CD4-positive, alpha-beta T cell treated with Interleukin-10 for 1 hour (primary cell): Measurements from ENCODE around the gene N4BP3.
"Not testable (repeated sequence)": the region's sequence is repeated elsewhere in the genome, so short reads cannot be mapped to it uniquely, and the experiment has no call there.

ENCODE experiments used
- DNase-seq: peaks from one replicate; pipeline ENCODE4 v3.0.0-alpha.2; 2020

Gene N4BP3

DNA sequence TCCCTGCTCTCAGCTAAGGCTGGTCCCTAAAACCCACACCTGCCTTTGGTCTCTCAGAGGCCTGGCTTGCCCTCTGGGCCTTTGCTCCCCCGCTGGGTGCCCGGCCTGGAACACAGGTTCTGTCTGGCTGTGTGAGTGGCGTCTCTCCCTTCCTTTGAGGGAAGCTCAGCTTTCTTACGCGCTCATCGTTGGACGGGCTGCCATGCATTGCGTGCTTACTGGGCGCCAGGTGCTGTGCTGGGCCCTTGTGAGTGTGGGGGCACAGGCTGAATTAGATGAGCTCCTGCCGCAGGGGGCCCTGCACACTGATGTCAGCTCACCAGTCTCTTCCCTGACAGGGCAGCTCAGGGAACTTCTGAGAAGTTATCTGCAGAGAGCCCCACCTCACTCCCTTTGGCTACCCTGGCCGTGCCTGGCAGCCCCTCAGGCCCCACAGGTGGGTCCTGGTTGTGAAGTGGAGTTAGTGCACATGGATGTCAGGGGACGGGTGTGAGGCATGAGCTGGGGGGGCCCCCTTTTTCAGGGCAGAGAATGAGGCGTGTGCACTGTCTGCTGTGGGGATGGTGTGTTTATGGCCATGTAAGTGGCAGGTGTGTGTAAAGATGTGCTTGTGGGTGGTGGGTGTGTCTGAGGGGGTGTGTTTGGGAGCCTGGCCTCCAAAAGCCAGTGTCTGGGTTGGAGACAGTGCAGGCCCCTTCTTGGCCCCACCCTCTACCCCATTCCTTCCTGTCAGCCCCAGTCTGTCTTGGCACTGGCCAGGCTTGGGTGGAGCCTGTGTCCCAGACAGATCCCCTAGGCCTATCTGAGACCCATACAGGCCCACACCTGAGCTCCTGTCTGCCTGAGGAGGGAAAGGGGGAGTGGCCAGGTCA is 10.0 kb downstream of the N4BP3 start:
- no peak for DNase-seq

DNA sequence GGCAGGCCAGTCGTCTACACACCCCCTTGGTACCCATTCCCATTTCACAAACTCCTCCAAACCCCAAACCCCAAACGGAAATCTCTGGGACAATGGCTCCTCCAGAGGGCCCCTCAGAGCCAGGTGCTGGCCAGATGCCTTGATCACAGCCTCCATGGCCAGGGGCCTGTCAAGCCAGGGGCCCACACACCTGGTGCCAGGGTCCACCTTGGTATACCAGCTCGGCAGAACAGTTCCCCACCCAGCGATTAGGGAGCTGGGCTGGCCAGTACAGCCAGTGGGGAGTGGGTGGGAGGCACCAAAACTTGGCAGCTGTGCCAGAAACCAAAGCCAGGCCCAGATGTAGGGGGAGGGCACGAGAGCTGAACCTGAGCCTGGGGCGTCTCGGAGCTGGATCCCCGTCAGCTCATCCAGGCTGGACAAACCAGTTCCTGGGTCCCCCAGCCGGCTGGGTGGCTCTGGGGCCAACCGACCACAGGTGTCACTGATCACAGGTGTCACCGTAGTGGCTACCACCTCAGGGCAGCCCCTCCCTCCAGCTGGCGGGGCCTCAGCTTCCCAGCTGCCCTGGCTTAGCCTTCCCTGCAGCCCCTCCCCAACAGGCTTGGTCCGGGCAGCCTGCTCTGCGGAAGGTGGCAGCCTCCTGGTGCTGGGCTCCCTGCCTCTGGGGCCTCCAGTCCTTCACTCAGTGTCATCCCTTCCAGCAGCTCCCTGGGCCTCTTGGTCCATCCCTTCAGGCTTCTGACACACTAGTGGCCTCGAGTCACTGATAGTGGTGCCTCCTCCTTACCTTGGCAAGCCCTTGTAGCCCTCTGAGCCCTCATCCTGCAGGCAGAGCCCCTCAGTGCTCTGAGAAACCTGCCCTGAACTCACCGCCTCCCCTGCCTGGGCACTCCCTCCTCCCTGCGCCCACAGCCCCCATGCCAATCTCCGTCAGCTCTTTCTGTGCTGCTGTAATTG is 10.9 kb downstream of the N4BP3 start:
- DNase-seq: no peak

- DNase-seq: no peak
Observed at GRCh38 chr5:178125253-178125906, 12.0 kb downstream of the N4BP3 start.

DNA sequence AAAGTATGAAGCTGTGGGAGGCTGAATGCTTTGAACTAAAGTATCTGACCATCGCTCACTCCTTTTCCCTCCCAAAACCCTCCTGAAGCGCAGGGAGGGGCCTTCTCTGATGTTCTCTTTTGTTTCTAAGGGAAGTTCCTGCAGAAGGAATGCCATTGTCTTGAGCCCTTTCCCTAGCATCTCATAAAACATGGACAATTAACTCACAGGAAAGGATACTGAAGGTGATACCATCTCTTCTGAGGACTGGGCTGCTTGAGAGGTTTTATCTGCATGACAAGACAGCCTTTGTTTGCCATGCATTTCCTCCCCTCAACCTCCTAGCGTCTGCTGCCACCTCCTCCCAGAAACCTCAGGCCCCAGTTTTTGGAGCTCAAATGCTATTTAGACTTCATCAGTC is 13.2 kb downstream of the N4BP3 start:
- no peak for DNase-seq

DNA sequence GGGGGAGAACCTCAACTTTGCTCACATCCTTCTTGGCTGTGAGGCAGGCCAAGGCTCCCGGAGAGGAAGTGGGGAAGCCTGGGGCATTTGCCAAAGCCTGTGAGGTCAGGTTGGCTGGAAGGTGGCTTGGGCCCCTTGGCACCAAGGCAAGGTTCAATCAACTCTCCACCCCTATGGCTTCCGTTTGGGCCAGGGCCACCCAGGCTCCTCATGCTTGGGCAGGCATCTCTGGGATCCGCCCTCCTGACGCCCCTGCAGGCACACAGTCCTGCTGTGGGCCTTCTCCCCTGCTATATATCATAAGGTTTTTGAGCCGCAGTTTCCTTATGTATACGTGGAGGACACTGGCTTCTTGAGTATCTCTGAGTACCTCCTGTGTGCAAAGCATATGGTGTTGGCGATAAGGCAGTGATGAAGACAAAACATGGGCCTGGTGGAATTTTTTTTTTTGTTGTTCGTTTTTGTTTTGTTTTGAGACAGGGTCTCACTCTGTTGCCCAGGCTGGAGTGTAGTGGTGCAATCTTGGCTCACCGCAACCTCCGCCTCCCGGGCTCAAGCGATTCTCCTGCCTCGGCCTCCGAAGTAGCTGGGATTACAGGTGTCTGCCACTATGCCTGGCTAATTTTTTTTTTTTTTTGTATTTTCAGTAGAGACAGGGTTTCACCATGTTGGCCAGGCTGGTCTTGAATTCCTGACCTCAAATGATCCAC is 14.1 kb downstream of the N4BP3 start:
- DNase-seq: not testable (repeated sequence)

GRCh38 chr5:178129296-178129695 is 16.0 kb downstream of the N4BP3 start:
- DNase-seq: no peak

GRCh38 chr5:178130234-178130575 is 16.9 kb downstream of the N4BP3 start:
- DNase-seq: not testable (repeated sequence)

DNA sequence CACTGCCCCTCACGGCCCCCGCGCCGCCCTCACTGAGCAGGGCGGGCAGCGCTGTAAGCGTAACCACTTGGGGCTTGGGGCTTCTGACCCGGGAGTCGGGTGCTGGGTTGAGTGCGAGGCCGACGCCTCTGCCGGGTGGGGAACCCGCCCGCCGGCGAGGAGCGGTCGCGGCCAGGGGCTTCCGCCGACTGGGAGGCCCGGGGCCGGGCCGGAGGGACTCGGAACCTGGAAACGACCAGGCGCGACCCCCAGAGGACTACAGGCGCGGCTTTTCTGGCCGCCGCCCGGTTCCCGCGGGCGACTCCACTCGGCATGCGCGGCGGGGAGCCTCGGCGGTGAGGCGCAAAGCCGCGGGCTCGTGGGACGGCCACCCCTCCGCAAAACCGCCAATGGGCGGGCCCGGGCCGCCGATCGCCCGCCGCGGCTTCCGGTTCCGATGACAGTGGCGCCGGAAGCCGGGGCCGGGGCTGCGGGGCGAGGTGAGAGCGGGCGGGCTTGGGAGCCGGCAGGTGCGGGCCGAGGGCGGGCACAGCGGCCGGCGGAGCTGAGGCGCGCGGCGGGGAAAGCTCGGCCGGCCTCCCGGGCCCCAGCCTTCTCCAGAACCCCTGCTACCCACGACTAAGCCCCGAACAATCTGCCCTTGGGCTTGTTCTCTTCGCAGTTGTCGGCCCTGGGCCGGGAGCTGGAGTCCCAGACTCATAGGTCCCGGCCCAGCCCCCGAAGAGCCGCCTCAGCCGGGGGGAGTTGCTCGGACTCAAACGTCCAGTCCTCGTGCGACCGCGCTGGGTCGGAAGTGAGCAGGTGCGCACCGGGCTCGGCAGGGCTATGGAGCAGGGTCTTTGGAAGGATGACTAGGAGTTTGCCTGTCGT is 17.5 kb downstream of the N4BP3 start, which contains the start of gene RMND5B:
Gene RMND5B (plus strand): TSS at position 439 of the 870 bp plus-strand sequence. CDS start 7,106 bp downstream, outside the sequence.
- DNase-seq: peak; percentile 86

- peak; percentile 5 for DNase-seq
Observed at GRCh38 chr5:178131446-178131996, 18.2 kb downstream of the N4BP3 start.

DNA sequence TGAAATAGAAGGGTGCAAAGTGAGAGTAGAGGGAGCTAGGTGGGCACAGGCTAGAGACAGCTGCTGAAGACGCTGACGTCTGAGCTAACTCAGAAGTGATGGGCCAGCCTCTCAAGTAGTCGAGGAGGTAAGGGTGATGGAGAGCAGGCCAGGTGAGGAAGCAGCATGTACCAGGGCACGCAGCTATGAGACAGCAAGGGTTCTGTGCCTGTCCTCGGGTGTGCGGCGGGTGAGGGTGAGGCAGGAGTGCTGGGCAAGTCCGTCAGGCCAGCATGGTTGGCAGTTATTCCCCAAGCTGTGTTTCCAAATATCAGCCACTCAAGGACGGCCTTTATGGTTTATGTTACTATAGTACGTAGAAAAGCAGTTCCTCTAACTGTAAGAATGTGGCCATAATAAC is 23.7 kb downstream of the N4BP3 start:
- no peak for DNase-seq

DNA sequence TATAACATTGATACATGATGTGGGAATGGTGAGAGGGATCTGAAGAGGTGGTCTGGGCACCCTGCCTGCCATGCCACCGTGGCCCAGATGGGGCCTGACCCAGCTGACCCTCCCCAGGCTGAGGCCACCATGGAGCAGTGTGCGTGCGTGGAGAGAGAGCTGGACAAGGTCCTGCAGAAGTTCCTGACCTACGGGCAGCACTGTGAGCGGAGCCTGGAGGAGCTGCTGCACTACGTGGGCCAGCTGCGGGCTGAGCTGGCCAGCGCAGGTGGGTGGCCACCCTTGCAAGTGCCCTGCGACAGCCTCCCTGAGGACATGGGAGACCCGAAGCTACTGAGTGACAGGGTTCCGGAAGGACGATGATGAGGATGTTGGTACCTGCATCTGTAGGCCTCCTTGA is 24.7 kb downstream of the N4BP3 start:
- no peak for DNase-seq

DNA sequence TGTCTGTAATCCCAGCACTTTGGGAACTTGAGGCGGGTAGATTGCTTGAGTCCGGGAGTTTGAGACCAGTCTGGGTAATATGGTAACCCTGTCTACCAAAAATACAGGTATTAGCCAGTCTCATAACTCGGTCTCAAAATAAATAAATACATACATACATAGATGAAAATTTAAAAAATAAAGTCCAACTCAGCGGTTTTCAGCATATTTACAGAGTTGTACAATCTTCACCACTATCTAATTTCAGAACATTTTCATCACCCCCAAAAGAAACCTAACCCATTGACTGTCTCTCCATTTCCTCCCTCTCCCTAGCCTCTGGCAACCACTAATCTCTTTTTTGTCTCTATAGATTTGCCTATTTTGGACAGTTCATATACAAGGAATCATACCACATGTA is 28.2 kb downstream of the N4BP3 start:
- no peak for DNase-seq

- no peak for DNase-seq
Observed at GRCh38 chr5:178142642-178143041, 29.3 kb downstream of the N4BP3 start.

DNA sequence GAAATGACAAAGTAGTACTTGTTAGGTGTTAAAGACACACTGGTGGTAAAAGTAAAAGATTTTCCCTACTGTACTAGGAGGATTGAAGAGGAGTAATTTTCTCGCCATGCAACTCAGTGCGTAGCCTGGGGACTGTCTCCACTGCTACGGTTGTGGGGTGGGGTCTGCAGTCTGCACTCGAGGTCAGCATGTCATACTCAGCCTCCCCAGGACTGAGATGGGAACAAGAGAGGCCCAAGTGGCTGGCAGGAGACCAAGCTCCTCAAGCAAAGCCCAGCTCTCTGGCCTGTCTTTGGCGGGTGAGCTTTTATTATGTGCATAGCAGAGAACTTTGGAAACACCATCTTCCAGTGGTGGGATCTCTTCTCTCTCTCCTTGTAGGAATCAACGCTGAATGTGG is 29.9 kb downstream of the N4BP3 start:
- no peak for DNase-seq

GRCh38 chr5:178143901-178144300 is 30.6 kb downstream of the N4BP3 start:
- no peak for DNase-seq

DNA sequence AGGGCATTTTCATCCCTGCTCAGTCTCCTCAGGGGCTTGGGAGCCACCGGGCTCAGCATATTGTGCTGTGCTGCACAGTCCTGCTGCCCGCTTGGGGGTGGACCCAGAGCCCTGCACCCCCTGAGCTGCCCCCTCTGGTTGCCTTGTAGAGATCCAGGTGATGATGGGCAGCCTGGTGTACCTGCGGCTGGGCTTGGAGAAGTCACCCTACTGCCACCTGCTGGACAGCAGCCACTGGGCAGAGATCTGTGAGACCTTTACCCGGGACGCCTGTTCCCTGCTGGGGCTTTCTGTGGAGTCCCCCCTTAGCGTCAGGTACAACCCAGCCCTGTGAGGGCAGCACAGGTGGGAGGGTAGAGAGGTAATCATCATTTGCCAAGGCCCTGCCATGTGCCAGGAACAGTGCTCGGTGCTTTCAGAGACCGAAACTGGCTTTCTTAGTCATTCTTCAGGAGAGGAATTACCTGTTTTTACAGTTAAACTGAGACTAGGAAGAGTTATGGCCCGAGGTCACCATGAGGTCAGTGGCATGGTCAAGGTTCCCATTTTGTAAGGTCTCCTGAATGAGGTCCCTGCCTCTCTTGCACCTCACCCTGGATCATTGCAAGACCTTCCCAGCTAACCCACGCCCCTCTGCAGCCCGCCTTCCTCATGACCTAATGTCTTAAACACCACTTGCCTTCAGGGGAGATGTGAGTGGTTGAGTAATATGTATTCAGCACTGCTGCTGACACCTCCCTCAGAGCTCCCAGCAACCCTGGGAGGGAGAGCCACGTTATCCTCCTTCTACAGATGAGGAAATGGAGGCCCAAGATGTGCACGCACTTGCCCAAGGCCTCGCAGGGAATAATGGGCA is 32.9 kb downstream of the N4BP3 start:
- peak; percentile 79 for DNase-seq

DNA sequence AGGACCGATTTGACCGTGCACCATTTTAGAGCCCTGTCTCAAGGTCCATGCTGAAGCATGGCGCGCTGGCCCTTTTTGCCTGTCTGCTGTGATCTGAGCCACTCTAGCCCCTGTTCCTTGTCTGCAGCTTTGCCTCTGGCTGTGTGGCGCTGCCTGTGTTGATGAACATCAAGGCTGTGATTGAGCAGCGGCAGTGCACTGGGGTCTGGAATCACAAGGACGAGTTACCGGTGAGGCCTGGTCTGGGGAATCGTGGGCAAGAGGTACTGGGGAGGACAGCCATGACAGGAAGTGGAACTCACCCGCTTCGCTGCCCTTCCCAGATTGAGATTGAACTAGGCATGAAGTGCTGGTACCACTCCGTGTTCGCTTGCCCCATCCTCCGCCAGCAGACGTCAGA is 34.1 kb downstream of the N4BP3 start:
- no peak for DNase-seq

DNA sequence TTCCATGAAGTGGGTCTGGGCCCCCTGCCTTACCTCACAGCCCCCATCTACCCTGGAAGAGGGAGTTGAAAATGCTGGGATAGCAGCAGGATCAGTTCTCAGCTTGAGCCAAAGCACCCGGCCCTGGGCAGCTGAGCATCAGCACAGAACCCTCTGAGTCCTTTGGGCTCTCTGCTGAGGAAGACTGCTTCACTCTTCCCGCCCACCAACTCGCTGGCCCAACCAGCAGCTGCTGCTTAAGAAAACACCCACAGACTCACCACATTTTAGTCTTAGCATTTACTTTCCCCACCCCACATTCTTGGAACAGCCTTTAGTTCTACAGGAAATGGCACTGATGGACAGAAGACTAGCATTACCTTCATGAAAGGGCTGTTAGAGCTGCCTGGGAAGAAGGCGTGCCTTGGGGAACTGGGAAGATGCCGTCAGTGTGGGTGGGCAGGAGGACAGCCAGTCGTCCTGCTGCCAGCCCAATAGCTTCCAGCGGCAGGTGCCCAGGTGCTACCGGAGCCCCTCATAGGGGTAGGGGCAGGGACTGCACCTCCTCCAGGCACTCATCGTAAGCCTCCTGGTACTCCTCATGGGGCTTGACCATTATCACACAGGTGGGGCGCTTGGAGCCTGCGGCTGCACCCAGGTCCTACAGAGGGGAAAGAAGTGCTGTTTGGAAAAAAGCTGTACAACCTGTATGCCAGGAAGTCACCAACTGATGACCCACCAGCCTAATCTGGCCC is 36.0 kb downstream of the N4BP3 start:
- no peak for DNase-seq

GRCh38 chr5:178150977-178151734 is 37.8 kb downstream of the N4BP3 start:
- DNase-seq: no peak
